GM23248 (cell line): ENCODE data around the gene MB21D2.

Experiments used
- EZH2 ChIP-seq: fragments of 200-600 bp; sonication (generic); IDR thresholded peaks from 2 replicates; pipeline ENCODE4 v1.6.1; 2018; ENCODE audit warnings: antibody characterized with exemption, mild to moderate bottlenecking; ENCODE audit not compliant: insufficient read depth, poor library complexity, severe bottlenecking
- EZH2phosphoT487 ChIP-seq: fragments of 200-600 bp; sonication (generic); IDR thresholded peaks from 2 replicates; pipeline ENCODE4 v1.6.1; 2018; ENCODE audit warnings: antibody characterized with exemption, moderate library complexity, mild to moderate bottlenecking, low read depth; ENCODE audit not compliant: insufficient read depth

GRCh38 chr3:192911293-192911692, 6.4 kb downstream of the MB21D2 start:
- TF ChIP-seq EZH2 (no peak), EZH2phosphoT487 (no peak)
